Measurements from ENCODE around the gene LHX4. TPM values are rescaled to one million over a fixed set of nuclear protein-coding genes. Genes with fewer than 3 reads are reported as not detected.

LHX4 gene
- total RNA-seq, 2 donors from 2014 or later, result not detected

DNA sequence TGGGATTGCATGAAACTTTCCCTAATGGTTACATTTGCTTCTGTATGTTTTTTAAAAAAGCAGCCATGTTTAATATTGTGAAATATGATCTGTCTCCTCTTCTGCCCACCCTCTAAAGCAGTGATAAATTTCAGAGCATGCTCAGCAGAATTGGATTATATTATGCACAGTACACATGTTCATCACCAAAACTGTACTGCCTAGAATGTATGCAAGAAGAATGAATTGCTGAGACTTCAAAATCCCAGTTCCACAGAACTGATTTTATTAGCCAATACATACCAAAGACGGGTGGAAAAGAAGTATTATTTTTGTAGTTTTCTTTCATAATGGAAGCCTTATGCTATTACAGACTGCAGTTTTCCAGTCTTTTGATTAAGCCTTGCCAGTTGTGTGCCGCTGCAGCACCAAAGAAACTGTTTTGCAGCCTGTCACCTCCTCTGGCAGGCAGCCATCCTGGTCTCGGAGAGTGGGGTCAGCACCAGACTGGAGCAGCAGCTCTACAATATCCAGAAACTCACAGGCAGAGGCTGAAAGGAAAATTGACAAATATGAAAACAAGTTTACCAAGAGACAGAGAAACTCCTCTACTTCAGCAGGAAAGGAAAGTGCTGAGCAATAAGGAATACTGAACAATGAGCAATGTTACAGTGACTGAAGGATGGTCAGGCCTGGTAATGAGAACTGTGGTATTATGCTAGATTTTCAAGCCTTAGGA is 58.1 kb downstream of the LHX4 start:
- Histone ChIP-seq H3K9ac (ENCODE audit: extremely low read depth, low read length, poor library complexity, severe bottlenecking) (no peak overlapping the region), H3K4me3 (ENCODE audit: low read length) (no peak overlapping the region), H3K4me1 (ENCODE audit: control insufficient read depth, insufficient read depth, low read length) (no peaks in the 10 kb centered on the region), H3K9me3 (ENCODE audit: control insufficient read depth, low read length) (no peaks in the 10 kb centered on the region), H3K27ac (ENCODE audit: low read depth, low read length) (no peak overlapping the region), H3K27me3 (ENCODE audit: control insufficient read depth, insufficient read depth, low read length, poor library complexity, severe bottlenecking) (no peaks in the 10 kb centered on the region), H3K36me3 (ENCODE audit: control insufficient read depth, insufficient read depth, low read length) (peaks cover 22% of the 10 kb centered on the region)
- TF ChIP-seq, protein P1, sequence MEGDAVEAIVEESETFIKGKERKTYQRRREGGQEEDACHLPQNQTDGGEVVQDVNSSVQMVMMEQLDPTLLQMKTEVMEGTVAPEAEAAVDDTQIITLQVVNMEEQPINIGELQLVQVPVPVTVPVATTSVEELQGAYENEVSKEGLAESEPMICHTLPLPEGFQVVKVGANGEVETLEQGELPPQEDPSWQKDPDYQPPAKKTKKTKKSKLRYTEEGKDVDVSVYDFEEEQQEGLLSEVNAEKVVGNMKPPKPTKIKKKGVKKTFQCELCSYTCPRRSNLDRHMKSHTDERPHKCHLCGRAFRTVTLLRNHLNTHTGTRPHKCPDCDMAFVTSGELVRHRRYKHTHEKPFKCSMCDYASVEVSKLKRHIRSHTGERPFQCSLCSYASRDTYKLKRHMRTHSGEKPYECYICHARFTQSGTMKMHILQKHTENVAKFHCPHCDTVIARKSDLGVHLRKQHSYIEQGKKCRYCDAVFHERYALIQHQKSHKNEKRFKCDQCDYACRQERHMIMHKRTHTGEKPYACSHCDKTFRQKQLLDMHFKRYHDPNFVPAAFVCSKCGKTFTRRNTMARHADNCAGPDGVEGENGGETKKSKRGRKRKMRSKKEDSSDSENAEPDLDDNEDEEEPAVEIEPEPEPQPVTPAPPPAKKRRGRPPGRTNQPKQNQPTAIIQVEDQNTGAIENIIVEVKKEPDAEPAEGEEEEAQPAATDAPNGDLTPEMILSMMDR (conservative IDR thresholded peaks at IDR 0.05), result no peak
- Mint-ChIP-seq H3K27ac (no peak overlapping the region), H3K4me3 (no peak overlapping the region), H3K27me3 (ENCODE audit: insufficient read depth) (no peaks in the 10 kb centered on the region), H3K36me3 (ENCODE audit: low read depth) (peaks cover 16% of the 10 kb centered on the region), H3K9me3 (peaks cover 4% of the 10 kb centered on the region), H3K4me1 (no peaks in the 10 kb centered on the region)
- no peak for DNase-seq
- 83 to 100% methylated on average over 3 of the region's 3 CpGs for WGBS, 2 experiments (ENCODE audit: insufficient coverage in 1 of 2, insufficient read length in 1 of 2)

DNA sequence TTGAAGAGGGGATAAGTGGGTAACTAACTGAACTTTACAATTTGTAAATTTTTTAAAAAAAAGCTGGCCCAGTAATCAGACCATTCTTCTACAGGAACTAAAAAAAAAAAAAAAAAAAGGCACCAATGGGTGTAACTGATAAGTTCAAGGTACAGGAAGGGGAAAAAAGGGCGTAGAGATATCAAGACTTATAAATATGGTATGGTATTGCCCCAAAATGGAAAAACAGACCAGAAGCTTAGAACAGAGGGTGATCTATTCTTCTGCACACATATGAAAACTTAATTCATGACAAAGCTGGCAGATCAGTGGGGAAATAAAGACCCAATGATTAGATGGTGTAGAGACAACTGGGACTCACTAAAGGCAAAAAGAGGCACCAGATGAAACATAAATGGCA is 58.9 kb downstream of the LHX4 start:
- Histone ChIP-seq H3K9me3 (ENCODE audit: control insufficient read depth, low read length) (no peaks in the 10 kb centered on the region), H3K4me3 (ENCODE audit: low read length) (no peak overlapping the region), H3K9ac (ENCODE audit: extremely low read depth, low read length, poor library complexity, severe bottlenecking) (no peak overlapping the region), H3K36me3 (ENCODE audit: control insufficient read depth, insufficient read depth, low read length) (peaks cover 20% of the 10 kb centered on the region), H3K27ac (ENCODE audit: low read depth, low read length) (no peak overlapping the region), H3K27me3 (ENCODE audit: control insufficient read depth, insufficient read depth, low read length, poor library complexity, severe bottlenecking) (no peaks in the 10 kb centered on the region), H3K4me1 (ENCODE audit: control insufficient read depth, insufficient read depth, low read length) (no peaks in the 10 kb centered on the region)
- H3K36me3 Mint-ChIP-seq (ENCODE audit: low read depth), result peaks cover 16% of the 10 kb centered on the region
- DNase-seq, result no peak
- peaks cover 4% of the 10 kb centered on the region for H3K9me3 Mint-ChIP-seq
- TF ChIP-seq, protein P1 (conservative IDR thresholded peaks at IDR 0.05), result no peak
- no peaks in the 10 kb centered on the region for H3K4me1 Mint-ChIP-seq
- H3K27me3 Mint-ChIP-seq (ENCODE audit: insufficient read depth), result no peaks in the 10 kb centered on the region
- H3K27ac Mint-ChIP-seq, result no peak overlapping the region
- 87% methylated on average over 1 of the region's 1 CpG; no CpG with 5 or more reads in 1 of the 2 experiments for WGBS, 2 experiments (ENCODE audit: insufficient coverage in 1 of 2, insufficient read length in 1 of 2)
- H3K4me3 Mint-ChIP-seq, result no peak overlapping the region

DNA sequence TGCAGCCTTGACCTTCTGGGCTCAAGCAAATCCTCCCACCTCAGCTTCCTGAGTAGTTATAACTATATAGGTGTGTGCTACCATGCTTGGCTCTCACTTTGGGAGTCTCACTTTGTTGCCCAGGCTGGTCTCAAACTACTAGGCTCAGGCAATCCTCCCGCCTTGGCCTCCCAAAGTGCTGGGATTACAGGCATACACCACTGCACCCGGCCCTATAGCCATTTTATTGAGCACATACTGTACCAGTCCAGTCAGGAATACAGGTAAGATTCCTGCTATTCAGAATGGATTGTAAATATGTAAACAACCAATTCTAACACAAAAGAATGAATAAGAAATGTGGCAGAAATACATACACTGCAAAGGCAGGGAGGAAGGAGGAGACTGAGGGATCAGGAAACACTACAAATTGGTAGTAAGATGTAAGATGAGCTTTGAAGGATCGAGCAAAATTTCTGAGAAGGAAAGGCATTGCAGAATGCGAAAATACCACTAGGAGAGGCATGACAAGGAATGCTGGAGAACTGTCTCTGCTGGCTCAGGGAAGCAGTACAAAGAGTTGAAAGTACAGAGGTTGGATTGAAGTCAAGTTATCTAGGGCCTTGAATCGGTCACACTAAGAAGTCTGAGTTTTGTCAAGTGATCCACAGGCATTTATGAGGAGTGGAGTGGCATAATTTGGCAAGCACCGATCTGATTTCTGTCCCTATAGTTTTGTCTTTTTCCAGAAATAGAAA is 60.4 kb downstream of the LHX4 start:
- 92 to 98% methylated on average over 4 to 6 of the region's 6 CpGs for WGBS, 2 experiments (ENCODE audit: insufficient coverage in 1 of 2, insufficient read length in 1 of 2)
- Histone ChIP-seq H3K27ac (ENCODE audit: low read depth, low read length) (no peak overlapping the region), H3K4me3 (ENCODE audit: low read length) (no peak overlapping the region), H3K36me3 (ENCODE audit: control insufficient read depth, insufficient read depth, low read length) (peaks cover 14% of the 10 kb centered on the region), H3K27me3 (ENCODE audit: control insufficient read depth, insufficient read depth, low read length, poor library complexity, severe bottlenecking) (no peaks in the 10 kb centered on the region), H3K9me3 (ENCODE audit: control insufficient read depth, low read length) (no peaks in the 10 kb centered on the region), H3K4me1 (ENCODE audit: control insufficient read depth, insufficient read depth, low read length) (no peaks in the 10 kb centered on the region), H3K9ac (ENCODE audit: extremely low read depth, low read length, poor library complexity, severe bottlenecking) (no peak overlapping the region)
- Mint-ChIP-seq H3K4me1 (no peaks in the 10 kb centered on the region), H3K27me3 (ENCODE audit: insufficient read depth) (no peaks in the 10 kb centered on the region), H3K27ac (no peak overlapping the region), H3K9me3 (peaks cover 4% of the 10 kb centered on the region), H3K4me3 (no peak overlapping the region), H3K36me3 (ENCODE audit: low read depth) (peaks cover 17% of the 10 kb centered on the region)
- TF ChIP-seq, protein P1 (conservative IDR thresholded peaks at IDR 0.05), result no peak
- DNase-seq, result no peak
